ENCODE data around the gene MCTP1. TPM values are rescaled to one million over a fixed set of nuclear protein-coding genes. Genes with fewer than 3 reads are reported as not detected.

Gene MCTP1
- total RNA-seq, 2 experiments from 2014 or later = not detected

DNA sequence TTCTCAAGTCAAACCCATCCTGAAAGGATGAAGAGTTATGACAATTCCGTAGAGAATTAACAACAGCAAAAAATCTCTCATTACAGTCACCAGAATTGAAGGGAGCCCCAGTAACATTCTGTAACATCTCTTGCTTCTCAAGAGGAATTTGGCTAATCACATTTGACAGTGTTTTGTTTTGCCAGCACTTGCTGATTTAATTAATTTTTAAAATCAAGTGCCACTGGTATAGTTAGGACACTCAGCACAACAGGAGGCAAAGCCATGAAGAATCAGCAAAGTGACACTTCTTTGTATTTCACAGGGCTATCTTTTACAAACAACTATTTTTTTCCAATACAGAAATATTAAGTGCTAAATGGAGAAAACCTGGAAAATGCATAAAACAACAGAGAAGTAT lies 152.8 kb downstream of the MCTP1 start:
- Mint-ChIP-seq H3K27ac (no peak overlapping the region), H3K4me3 (no peak overlapping the region), H3K9me3 (no peaks in the 10 kb centered on the region), H3K36me3 (no peaks in the 10 kb centered on the region), H3K4me1 (ENCODE audit: low read depth) (no peaks in the 10 kb centered on the region), H3K27me3 (no peaks in the 10 kb centered on the region)
- intact Hi-C loops (cut with micrococcal nuclease) = no loop called here
- ChIA-PET CTCF (no interaction called here), POLR2A (no interaction called here)
- no peak for DNase-seq

DNA sequence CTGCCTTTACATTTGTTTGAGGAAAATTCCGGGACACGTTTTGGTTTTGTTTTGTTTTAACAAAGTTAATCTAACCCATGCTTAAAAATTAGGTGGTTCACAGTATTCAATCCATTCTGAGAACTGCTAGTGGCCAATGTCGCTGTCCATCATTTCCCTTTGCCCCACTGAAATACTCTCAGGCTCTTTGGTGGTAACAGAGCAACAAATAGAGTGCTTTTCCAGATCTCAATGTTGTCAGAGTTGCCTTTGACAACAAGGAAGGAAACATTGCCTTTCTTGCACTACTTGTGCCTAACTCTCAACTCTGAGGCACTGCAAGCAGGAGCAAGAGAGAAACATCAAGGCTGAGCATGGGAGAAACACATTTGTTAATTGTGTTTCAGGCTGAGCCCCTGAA lies 154.0 kb downstream of the MCTP1 start:
- Mint-ChIP-seq H3K27me3 (no peaks in the 10 kb centered on the region), H3K27ac (no peak overlapping the region), H3K4me1 (ENCODE audit: low read depth) (no peaks in the 10 kb centered on the region), H3K4me3 (no peak overlapping the region), H3K36me3 (no peaks in the 10 kb centered on the region), H3K9me3 (no peaks in the 10 kb centered on the region)
- CTCF ChIA-PET = no interaction called here
- intact Hi-C loops (cut with micrococcal nuclease) = no loop called here
- POLR2A ChIA-PET = no interaction called here
- DNase-seq = no peak

DNA sequence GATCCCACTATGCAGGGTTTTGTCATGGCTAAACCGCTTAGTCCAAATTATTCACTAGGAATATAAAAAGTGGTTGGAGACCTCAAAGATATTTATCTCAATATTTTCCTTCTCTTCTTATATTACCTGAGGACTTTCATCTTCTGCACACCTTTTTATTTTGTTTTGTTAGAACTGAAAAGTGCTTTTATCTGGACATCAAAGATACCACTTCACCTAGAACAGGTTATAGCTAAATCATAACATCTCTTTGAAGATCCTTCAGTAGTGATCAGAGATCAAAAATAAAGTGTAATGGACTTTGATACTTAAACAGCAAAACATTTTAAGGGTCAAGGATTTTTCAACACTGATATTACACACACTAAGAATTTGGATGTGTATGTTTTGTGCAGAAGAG lies 160.2 kb downstream of the MCTP1 start:
- no peak overlapping the region for H3K27ac Mint-ChIP-seq
- H3K36me3 Mint-ChIP-seq = no peaks in the 10 kb centered on the region
- CTCF ChIA-PET = no interaction called here
- no peaks in the 10 kb centered on the region for H3K4me1 Mint-ChIP-seq (ENCODE audit: low read depth)
- H3K9me3 Mint-ChIP-seq = no peaks in the 10 kb centered on the region
- H3K27me3 Mint-ChIP-seq = no peaks in the 10 kb centered on the region
- intact Hi-C loops (cut with micrococcal nuclease) = no loop called here
- DNase-seq = no peak
- POLR2A ChIA-PET = no interaction called here
- no peak overlapping the region for H3K4me3 Mint-ChIP-seq

DNA sequence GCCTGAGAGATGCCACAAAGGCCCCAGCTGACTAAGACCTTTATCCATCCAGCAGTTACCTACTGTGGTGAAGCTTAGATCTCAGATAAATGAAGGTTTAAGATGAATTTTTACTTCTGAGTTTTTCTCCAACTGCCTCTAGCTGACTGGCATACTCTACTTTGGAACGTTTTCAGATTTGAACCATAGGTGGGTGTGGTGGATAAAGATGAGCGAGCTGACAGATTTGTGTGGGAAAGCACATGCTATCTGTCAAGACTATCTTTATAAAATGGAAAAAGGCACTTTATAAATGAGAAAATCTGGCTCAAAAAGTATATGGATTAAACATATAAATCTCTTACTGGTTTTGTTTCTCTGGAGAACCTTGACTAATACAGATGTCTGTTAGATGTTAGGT lies 160.8 kb downstream of the MCTP1 start:
- no peaks in the 10 kb centered on the region for H3K4me1 Mint-ChIP-seq (ENCODE audit: low read depth)
- no peaks in the 10 kb centered on the region for H3K27me3 Mint-ChIP-seq
- H3K36me3 Mint-ChIP-seq = no peaks in the 10 kb centered on the region
- ChIA-PET POLR2A (interaction anchor here (0.6 kb wide), 1 partner anchor 32 kb away, joined by 3 read pairs; no protein-coding TSS in a partner anchor), CTCF (no interaction called here)
- intact Hi-C loops (cut with micrococcal nuclease) = no loop called here
- H3K4me3 Mint-ChIP-seq = no peak overlapping the region
- DNase-seq = no peak
- no peak overlapping the region for H3K27ac Mint-ChIP-seq
- H3K9me3 Mint-ChIP-seq = no peaks in the 10 kb centered on the region

DNA sequence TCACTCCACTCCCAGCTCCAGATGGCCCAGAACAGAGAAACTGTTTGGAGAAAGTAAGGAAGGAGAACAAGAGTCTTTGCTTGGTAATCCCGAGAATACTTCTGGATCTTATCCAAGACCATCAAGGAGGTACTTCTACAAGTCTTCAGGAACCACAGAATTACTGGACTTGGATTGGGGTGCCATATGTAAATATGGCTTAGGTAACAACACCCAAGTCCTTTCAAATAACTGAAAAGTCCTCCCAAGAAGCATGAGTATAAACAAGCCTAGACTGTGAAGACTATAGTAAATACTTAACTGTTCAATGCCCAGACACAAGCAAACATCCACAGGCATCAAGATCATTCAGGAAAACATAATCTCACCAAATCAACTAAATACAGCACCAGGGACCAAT lies 170.0 kb downstream of the MCTP1 start:
- CTCF ChIA-PET = no interaction called here
- DNase-seq = no peak
- Mint-ChIP-seq H3K27ac (no peak overlapping the region), H3K4me3 (no peak overlapping the region), H3K36me3 (no peaks in the 10 kb centered on the region), H3K27me3 (no peaks in the 10 kb centered on the region), H3K9me3 (no peaks in the 10 kb centered on the region), H3K4me1 (ENCODE audit: low read depth) (no peaks in the 10 kb centered on the region)
- intact Hi-C loops (cut with micrococcal nuclease) = no loop called here
- POLR2A ChIA-PET = no interaction called here

DNA sequence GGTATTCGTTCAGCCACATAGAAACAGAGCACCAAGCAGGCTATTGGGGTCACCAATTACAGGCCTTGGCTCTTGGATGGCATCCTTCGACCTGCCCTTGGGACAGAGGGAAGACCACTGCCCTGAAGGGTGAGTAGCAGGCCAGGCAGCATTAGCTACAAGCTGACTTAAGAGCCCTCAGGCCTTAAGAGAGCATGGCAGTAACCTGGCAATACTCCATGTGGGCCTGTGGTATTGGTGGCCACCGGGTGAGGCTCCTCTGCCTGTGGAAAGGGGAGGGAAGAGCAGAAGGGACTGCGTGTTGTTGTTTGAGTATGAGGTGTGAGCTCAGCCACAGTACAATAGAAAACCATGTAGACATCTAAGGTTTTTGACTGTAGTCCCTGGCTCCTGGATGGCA lies 170.6 kb downstream of the MCTP1 start:
- ChIA-PET POLR2A (no interaction called here), CTCF (no interaction called here)

DNA sequence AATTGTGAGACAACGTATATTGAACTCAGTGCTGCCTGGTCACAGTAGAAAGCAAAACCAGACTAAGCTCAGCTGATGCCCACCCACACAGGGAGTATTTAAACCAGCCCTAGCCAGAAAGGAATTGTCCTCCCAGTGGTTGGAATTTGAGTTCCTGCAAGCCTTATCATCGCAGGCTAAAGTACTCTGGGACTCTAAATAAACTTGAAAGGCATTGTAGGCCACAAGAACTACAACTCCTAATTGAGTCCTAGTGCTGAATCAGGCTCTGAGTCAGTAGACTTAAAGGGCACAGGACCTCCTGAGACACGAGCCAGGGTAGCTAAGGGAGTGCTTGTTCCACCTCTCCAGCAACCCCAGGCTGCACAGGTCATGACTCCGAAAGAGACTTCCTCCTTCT lies 171.4 kb downstream of the MCTP1 start:
- Mint-ChIP-seq H3K4me1 (ENCODE audit: low read depth) (no peaks in the 10 kb centered on the region), H3K36me3 (no peaks in the 10 kb centered on the region), H3K27ac (no peak overlapping the region), H3K27me3 (no peaks in the 10 kb centered on the region), H3K9me3 (no peaks in the 10 kb centered on the region), H3K4me3 (no peak overlapping the region)
- DNase-seq = no peak
- ChIA-PET POLR2A (no interaction called here), CTCF (no interaction called here)
- intact Hi-C loops (cut with micrococcal nuclease) = no loop called here

More for the DNA sequence above, 170.6 kb downstream of the MCTP1 start:
- intact Hi-C loops (cut with micrococcal nuclease) = no loop called here
- Mint-ChIP-seq H3K27me3 (no peaks in the 10 kb centered on the region), H3K27ac (no peak overlapping the region), H3K4me1 (ENCODE audit: low read depth) (no peaks in the 10 kb centered on the region), H3K4me3 (no peak overlapping the region), H3K36me3 (no peaks in the 10 kb centered on the region), H3K9me3 (no peaks in the 10 kb centered on the region)
- DNase-seq = no peak

DNA sequence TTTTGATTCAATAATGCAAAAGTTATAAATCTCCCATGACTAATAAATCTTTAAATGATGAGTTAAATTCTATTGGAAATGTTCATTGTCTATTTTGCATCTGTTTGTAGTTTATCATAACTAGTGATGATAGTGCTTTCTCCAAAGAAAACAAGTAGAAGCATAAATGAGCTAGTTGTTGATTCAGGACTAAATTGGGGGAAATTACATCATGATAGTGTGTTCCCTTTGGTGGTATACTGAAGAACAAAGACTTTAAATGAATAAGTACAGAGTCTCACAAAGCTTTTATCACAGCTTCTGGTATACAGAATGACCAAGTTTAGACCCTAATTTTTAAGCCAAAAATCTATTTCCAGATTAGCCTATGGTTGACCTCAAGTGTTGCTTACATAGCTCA lies 173.8 kb downstream of the MCTP1 start:
- Mint-ChIP-seq H3K4me1 (ENCODE audit: low read depth) (no peaks in the 10 kb centered on the region), H3K27ac (no peak overlapping the region), H3K4me3 (no peak overlapping the region), H3K27me3 (no peaks in the 10 kb centered on the region), H3K9me3 (no peaks in the 10 kb centered on the region), H3K36me3 (no peaks in the 10 kb centered on the region)
- intact Hi-C loops (cut with micrococcal nuclease) = no loop called here
- POLR2A ChIA-PET = no interaction called here
- no peak for DNase-seq
- CTCF ChIA-PET = no interaction called here

DNA sequence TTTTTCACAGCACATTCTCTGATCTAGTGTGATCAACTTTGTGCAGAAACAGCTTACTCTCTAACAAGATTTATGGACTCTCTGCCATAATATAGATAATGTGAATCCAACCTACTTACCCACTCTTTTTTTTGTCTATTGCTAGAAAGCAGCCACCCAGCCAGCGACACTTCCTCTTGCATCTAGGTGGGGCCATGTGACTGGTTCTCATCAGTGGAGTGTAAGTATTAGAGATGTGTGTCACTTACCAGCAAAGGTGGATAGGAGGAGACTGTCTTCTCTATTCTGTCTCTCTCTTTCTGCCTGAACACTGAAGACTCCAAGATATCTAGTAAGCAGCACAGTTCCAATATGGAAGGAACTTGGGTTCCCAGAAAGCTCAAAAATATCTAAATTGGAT lies 174.8 kb downstream of the MCTP1 start:
- H3K27me3 Mint-ChIP-seq = no peaks in the 10 kb centered on the region
- ChIA-PET POLR2A (no interaction called here), CTCF (no interaction called here)
- intact Hi-C loops (cut with micrococcal nuclease) = no loop called here
- H3K4me1 Mint-ChIP-seq (ENCODE audit: low read depth) = no peaks in the 10 kb centered on the region
- no peak overlapping the region for H3K4me3 Mint-ChIP-seq
- no peak for DNase-seq
- H3K9me3 Mint-ChIP-seq = no peaks in the 10 kb centered on the region
- H3K27ac Mint-ChIP-seq = no peak overlapping the region
- H3K36me3 Mint-ChIP-seq = no peaks in the 10 kb centered on the region

DNA sequence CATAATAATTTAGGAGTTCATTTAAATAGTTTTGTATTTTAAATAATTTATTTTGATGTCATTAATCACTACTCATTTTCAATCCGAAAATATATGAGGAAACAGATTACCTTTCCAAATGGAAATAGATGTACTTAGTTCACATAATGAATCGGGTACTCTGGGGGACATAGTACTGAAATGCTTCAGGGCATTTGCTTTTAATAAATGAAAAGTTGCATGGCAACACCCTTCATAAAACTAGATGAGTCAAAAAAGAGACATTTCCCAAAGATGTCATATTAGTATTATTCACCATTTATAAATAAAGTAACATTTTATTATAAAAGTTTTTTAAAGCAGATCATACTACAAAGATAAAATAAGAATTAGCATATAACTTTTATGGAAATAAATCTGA lies 177.8 kb downstream of the MCTP1 start:
- no peak for DNase-seq
- intact Hi-C loops (cut with micrococcal nuclease) = no loop called here
- Mint-ChIP-seq H3K4me1 (ENCODE audit: low read depth) (no peaks in the 10 kb centered on the region), H3K36me3 (no peaks in the 10 kb centered on the region), H3K27me3 (no peaks in the 10 kb centered on the region), H3K9me3 (no peaks in the 10 kb centered on the region), H3K27ac (no peak overlapping the region), H3K4me3 (no peak overlapping the region)
- CTCF ChIA-PET = interaction anchor here (0.8 kb wide), 1 partner anchor 19 kb away, joined by 3 read pairs; no protein-coding TSS in a partner anchor
- POLR2A ChIA-PET = no interaction called here

DNA sequence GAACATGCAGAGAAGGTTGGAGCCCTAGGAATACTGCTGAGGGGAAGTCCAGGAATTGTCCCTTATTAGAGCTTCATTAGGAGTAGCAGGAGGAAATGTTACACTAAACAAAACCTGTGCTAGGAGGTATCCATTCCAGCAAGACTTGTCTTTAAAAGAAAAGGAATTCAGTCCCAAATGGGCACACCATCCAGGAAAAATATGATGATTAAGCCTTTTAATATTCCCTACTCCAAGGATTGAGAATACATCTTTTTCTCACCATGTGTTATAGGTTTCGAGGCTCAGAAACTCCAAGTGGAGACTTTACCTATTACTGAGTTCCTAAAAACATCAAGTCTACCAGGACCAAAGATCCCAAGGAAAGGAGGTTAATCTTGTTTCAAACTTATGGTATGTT lies 179.3 kb downstream of the MCTP1 start:
- no peak for DNase-seq
- H3K36me3 Mint-ChIP-seq = no peaks in the 10 kb centered on the region
- no peaks in the 10 kb centered on the region for H3K27me3 Mint-ChIP-seq
- H3K4me3 Mint-ChIP-seq = no peak overlapping the region
- no peak overlapping the region for H3K27ac Mint-ChIP-seq
- H3K9me3 Mint-ChIP-seq = no peaks in the 10 kb centered on the region
- POLR2A ChIA-PET = no interaction called here
- CTCF ChIA-PET = no interaction called here
- intact Hi-C loops (cut with micrococcal nuclease) = no loop called here
- H3K4me1 Mint-ChIP-seq (ENCODE audit: low read depth) = no peaks in the 10 kb centered on the region

DNA sequence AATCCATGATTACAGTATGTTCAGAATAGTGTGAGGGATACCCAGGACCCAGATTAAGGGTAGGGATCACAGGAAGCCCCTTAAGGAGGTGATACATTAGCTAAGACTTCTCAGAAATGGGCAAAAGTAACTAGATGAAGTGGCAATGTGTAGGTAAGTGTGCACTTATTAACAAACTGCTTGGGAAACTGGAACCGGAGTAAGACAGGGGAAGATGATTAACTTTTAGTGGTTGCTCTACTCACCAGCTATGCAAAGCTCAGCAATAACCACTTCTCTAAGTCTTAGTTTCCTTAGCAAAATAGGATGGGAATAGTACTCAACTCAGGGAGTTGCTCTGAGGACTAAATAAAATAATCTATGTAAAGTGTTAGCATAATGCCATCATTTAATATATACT lies 182.2 kb downstream of the MCTP1 start:
- H3K27ac Mint-ChIP-seq = no peak overlapping the region
- no peaks in the 10 kb centered on the region for H3K27me3 Mint-ChIP-seq
- intact Hi-C loops (cut with micrococcal nuclease) = no loop called here
- H3K36me3 Mint-ChIP-seq = no peaks in the 10 kb centered on the region
- ChIA-PET POLR2A (no interaction called here), CTCF (no interaction called here)
- H3K9me3 Mint-ChIP-seq = no peaks in the 10 kb centered on the region
- no peak overlapping the region for H3K4me3 Mint-ChIP-seq
- DNase-seq = no peak
- no peaks in the 10 kb centered on the region for H3K4me1 Mint-ChIP-seq (ENCODE audit: low read depth)

DNA sequence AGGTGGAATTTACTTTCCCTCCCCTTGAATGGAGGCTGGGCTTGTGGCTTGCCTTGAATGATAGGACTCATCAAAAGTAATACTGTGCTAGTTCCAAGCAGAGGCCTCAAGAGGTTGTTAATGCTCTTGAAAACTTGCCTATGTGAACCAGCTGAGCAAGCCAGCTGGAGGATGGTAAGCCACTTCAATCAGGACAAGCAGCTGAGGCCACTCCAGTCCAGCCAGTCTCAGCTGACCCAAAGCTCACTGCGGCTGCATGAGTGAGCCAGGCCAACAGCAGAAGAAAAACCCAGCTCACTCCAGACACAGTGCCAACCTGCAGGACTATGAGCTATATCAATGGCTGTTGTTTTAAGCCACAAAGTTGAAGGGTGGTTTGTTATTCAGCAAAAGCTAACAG lies 182.8 kb downstream of the MCTP1 start:
- ChIA-PET CTCF (no interaction called here), POLR2A (no interaction called here)
- Mint-ChIP-seq H3K27ac (no peak overlapping the region), H3K4me1 (ENCODE audit: low read depth) (no peaks in the 10 kb centered on the region), H3K4me3 (no peak overlapping the region), H3K9me3 (no peaks in the 10 kb centered on the region), H3K27me3 (no peaks in the 10 kb centered on the region), H3K36me3 (no peaks in the 10 kb centered on the region)
- DNase-seq = no peak
- intact Hi-C loops (cut with micrococcal nuclease) = no loop called here

DNA sequence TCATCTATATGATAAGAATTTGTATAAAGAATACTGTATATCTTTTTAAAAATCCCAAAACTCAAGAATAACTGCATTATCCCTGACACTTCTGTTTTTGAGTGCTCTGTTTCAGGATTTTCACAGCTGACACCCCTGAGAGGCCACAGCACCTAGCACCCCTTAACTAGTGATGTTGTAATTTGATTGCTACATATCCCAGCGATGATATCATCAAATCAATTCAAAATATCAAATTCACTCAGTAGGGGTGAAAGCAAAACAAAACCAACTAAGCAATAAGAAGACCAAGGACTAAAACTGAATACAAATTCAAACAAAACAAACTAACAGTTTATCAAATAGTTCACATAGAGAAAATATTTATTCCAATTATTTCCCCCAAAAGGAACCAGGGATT lies 184.3 kb downstream of the MCTP1 start:
- ChIA-PET POLR2A (no interaction called here), CTCF (no interaction called here)
- no peaks in the 10 kb centered on the region for H3K36me3 Mint-ChIP-seq
- H3K4me1 Mint-ChIP-seq (ENCODE audit: low read depth) = no peaks in the 10 kb centered on the region
- no peak overlapping the region for H3K27ac Mint-ChIP-seq
- DNase-seq = no peak
- H3K9me3 Mint-ChIP-seq = no peaks in the 10 kb centered on the region
- H3K4me3 Mint-ChIP-seq = no peak overlapping the region
- intact Hi-C loops (cut with micrococcal nuclease) = no loop called here
- no peaks in the 10 kb centered on the region for H3K27me3 Mint-ChIP-seq
